Karpas-422 (cell line): Measurements from ENCODE around the gene CAB39. TPM values are rescaled to one million over a fixed set of nuclear protein-coding genes. Genes with fewer than 3 reads are reported as not detected.

Experiments used
- DNase-seq: peaks from one replicate; pipeline ENCODE4 v3.0.0-alpha.2; 2015
- H2AFZ ChIP-seq: fragments of 200-600 bp; sonication (generic); 2 replicates; pipeline ENCODE4 v1.6.1; 2014; ENCODE audit warnings: antibody characterized with exemption, low read length, mixed read lengths
- H3K27ac ChIP-seq: fragments of 200-600 bp; sonication (generic); 2 replicates; pipeline ENCODE4 v1.5.1; 2014; ENCODE audit warnings: mild to moderate bottlenecking, low read length, moderate library complexity
- H3K27me3 ChIP-seq: fragments of 200-600 bp; sonication (generic); 2 replicates; pipeline ENCODE4 v1.6.1; 2014; ENCODE audit warnings: low read length, mixed read lengths
- H3K36me3 ChIP-seq: fragments of 200-600 bp; sonication (generic); 2 replicates; pipeline ENCODE4 v1.6.1; 2014; ENCODE audit warnings: low read length, mixed read lengths; ENCODE audit not compliant: insufficient read depth
- H3K4me1 ChIP-seq: fragments of 200-600 bp; sonication (generic); 2 replicates; pipeline ENCODE4 v1.6.1; 2014; ENCODE audit warnings: mild to moderate bottlenecking, low read length, mixed read lengths
- H3K4me2 ChIP-seq: fragments of 200-600 bp; sonication (generic); 2 replicates; pipeline ENCODE4 v1.6.1; 2014; ENCODE audit warnings: low read length, low read depth, mild to moderate bottlenecking; ENCODE audit not compliant: poor library complexity, severe bottlenecking
- H3K4me3 ChIP-seq: fragments of 200-600 bp; sonication (generic); 2 replicates; pipeline ENCODE4 v1.5.1; 2014; ENCODE audit warnings: mild to moderate bottlenecking, antibody characterized with exemption, low read length, mixed read lengths
- H3K79me2 ChIP-seq: fragments of 200-600 bp; sonication (generic); 2 replicates; pipeline ENCODE4 v1.6.1; 2014; ENCODE audit warnings: mild to moderate bottlenecking, low read length, mixed read lengths
- H3K9ac ChIP-seq: fragments of 200-600 bp; sonication (generic); 2 replicates; pipeline ENCODE4 v1.6.0; 2014; ENCODE audit warnings: low read length
- H3K9me2 ChIP-seq: fragments of 200-600 bp; sonication (generic), shearing (Covaris generic); replicated peaks from 2 replicates; pipeline ENCODE4 v1.6.0; 2014; ENCODE audit warnings: mild to moderate bottlenecking, low read length, moderate library complexity; ENCODE audit not compliant: insufficient read depth
- H3K9me3 ChIP-seq: fragments of 300-700, 200-600 bp; sonication (generic); 2 replicates; pipeline ENCODE4 v1.6.1; 2014; ENCODE audit warnings: low read length, mixed read lengths
- H4K20me1 ChIP-seq: fragments of 200-600 bp; sonication (generic); 2 replicates; pipeline ENCODE4 v1.6.1; 2014; ENCODE audit warnings: mild to moderate bottlenecking, antibody characterized with exemption, low read length, low read depth; ENCODE audit not compliant: insufficient read depth
- total RNA-seq: library from RNA; depleted of rRNA; stranded (reverse); fragments of >200 nt; shearing (Covaris generic); gene quantifications from 2 replicates; pipeline ENCODE4 v1.2.3, GENCODE V29; 2014; ENCODE audit warnings: low replicate concordance

The CAB39 gene
- total RNA-seq, 1 experiment from 2014 or later: 89.3 TPM

DNA sequence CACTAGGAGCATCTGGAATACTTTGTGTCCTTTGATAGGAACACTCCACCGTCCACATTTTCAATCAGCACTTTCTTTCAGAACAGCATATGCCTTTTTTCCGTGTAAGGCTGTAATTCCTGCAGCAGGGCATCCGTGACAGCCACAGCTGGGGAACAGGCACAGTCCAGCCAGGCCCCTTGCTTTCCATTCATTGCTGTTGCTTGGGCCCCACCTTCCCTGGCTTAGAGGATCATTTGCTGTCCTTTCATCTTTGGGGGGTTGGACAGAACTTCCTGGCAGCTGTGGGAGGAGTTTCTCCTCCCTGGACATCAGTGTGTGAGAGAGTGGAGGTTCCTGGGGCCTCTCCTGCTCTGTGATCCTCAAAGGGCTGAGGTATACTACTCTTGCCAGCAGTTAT, 102.4 kb downstream of the CAB39 start:
- Histone ChIP-seq H3K36me3 (peaks cover 16% of the 10 kb centered on the region; the same call in 1 of the 2 replicates), H3K4me3 (no peak overlapping the region), H3K9me3 (no peaks in the 10 kb centered on the region), H3K27ac (no peak overlapping the region), H4K20me1 (no peaks in the 10 kb centered on the region), H3K9ac (no peak overlapping the region), H3K4me2 (no peak overlapping the region), H3K9me2 (no peaks in the 10 kb centered on the region), H3K27me3 (no peaks in the 10 kb centered on the region), H2AFZ (no peak overlapping the region), H3K79me2 (no peaks in the 10 kb centered on the region), H3K4me1 (no peaks in the 10 kb centered on the region)
- DNase-seq: no peak

DNA sequence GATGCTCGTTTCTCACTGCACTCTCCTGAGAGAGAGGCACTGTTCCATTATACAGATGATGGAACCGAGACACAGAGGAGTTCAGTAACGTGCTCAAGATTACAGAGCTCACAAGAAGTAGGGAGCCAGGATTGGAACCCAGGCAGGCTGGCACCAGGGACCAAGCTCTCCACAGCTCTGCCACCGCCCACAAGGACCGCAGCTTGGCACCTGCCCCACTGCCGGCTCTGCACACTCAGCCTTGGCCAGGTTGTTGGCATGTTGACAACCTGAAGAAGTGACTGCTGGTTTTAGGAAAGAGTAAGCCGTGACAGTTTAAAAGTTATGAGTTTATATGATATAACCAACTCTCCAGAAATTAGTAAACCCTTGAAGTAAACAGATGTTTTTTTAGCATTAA, 104.1 kb downstream of the CAB39 start:
- no peak overlapping the region for H3K27ac ChIP-seq
- no peak overlapping the region for H3K4me2 ChIP-seq
- no peak for DNase-seq
- no peak overlapping the region for H3K4me3 ChIP-seq
- no peaks in the 10 kb centered on the region for H3K4me1 ChIP-seq
- H4K20me1 ChIP-seq: no peaks in the 10 kb centered on the region
- no peaks in the 10 kb centered on the region for H3K27me3 ChIP-seq
- no peaks in the 10 kb centered on the region for H3K9me3 ChIP-seq
- no peak overlapping the region for H2AFZ ChIP-seq
- no peaks in the 10 kb centered on the region for H3K79me2 ChIP-seq
- no peak overlapping the region for H3K9ac ChIP-seq
- no peaks in the 10 kb centered on the region for H3K9me2 ChIP-seq
- peaks cover 10% of the 10 kb centered on the region; the same call in 1 of the 2 replicates for H3K36me3 ChIP-seq

DNA sequence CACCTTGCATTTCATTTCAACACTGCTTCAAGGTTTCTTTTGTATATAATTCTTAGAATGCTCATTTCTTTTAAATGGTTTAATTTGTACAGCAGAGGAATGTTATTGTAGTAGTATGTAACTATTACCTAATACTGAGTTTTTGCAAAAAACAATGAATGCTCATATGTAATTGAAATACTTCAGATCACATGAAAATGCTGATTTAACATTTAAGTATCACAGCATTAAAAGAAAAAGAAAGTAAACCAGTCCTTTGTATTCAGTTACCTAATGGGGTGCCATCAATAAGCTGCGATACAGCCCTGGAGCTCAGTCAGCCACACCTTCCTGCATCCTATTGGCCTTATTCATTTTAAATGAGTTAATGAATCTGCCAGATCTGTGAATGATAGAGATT, 106.8 kb downstream of the CAB39 start:
- no peaks in the 10 kb centered on the region for H3K9me2 ChIP-seq
- H3K4me1 ChIP-seq: no peaks in the 10 kb centered on the region
- H3K4me2 ChIP-seq: no peak overlapping the region
- no peak overlapping the region for H3K9ac ChIP-seq
- DNase-seq: no peak
- H3K27ac ChIP-seq: no peak overlapping the region
- H2AFZ ChIP-seq: no peak overlapping the region
- H3K9me3 ChIP-seq: no peaks in the 10 kb centered on the region
- H3K4me3 ChIP-seq: no peak overlapping the region
- no peaks in the 10 kb centered on the region for H4K20me1 ChIP-seq
- no peaks in the 10 kb centered on the region for H3K27me3 ChIP-seq
- no peaks in the 10 kb centered on the region for H3K79me2 ChIP-seq
- H3K36me3 ChIP-seq: peaks cover 10% of the 10 kb centered on the region; the same call in 1 of the 2 replicates

DNA sequence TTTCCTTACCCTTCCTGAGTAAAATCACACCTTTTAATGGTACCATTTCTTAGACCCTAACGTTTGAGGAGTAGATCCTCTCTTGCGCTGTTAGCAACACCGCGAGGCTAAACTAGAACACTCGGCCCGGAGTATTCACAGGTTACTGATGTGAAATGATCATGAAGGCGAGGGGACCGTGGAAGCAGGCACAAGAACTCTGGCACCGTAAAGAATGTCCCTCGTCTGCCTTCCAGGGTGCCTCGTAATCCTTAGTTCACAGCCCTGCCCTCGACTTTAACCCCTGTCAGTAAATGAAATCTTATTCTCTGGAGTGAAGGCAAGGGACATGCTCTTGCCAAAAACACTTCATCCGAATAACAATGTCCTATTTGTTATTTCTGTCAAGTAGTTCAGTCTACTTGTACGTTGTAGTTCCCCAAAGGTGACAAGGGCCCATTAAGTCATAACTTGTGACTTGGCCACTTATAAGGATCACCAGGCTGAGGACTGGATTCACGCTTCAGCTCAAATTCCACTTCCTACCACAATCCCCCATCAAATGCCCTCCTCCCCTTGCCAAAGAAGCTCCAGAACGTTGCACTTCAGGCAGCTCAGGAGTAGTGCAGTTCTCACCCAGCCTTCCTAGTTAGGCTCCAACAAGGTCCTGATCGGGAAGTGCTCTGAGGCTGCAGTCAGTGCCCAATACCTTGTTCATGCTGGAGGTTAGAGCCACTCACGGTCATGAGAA, 108.8 kb downstream of the CAB39 start:
- H3K79me2 ChIP-seq: no peaks in the 10 kb centered on the region
- H3K9me3 ChIP-seq: no peaks in the 10 kb centered on the region
- H3K9me2 ChIP-seq: no peaks in the 10 kb centered on the region
- H4K20me1 ChIP-seq: no peaks in the 10 kb centered on the region
- H3K4me1 ChIP-seq: no peaks in the 10 kb centered on the region
- H3K4me2 ChIP-seq: no peak overlapping the region
- DNase-seq: no peak
- H3K9ac ChIP-seq: no peak overlapping the region
- H3K27ac ChIP-seq: no peak overlapping the region
- H3K4me3 ChIP-seq: no peak overlapping the region
- H3K36me3 ChIP-seq: peaks cover 5% of the 10 kb centered on the region; the same call in 1 of the 2 replicates
- H3K27me3 ChIP-seq: no peaks in the 10 kb centered on the region
- H2AFZ ChIP-seq: no peak overlapping the region

DNA sequence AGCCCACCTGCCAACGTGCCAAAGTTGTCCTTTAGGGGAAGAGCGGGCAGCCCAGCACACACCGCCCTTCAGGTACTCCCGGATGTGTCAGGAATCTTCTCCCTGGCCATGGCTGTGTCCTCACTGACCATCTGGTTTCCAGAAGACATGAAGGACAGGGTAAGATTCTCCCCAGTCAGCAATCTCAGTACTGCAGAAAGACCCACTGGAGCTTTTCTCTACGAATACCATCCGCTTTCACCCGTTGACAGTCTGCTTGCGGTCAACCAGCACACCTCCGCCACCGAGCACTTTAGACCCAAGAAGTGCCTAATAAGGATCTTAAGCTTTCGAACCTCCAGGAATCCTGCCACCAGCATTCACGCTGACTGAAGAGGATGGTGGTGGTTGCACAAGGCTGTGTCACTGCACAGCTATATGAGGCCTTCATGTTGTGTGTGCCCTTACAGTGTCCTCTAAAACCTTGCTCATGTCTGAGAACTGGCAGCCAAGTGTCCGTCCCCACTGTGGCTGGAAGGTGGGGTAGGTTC, 109.4 kb downstream of the CAB39 start:
- H3K79me2 ChIP-seq: no peaks in the 10 kb centered on the region

DNA sequence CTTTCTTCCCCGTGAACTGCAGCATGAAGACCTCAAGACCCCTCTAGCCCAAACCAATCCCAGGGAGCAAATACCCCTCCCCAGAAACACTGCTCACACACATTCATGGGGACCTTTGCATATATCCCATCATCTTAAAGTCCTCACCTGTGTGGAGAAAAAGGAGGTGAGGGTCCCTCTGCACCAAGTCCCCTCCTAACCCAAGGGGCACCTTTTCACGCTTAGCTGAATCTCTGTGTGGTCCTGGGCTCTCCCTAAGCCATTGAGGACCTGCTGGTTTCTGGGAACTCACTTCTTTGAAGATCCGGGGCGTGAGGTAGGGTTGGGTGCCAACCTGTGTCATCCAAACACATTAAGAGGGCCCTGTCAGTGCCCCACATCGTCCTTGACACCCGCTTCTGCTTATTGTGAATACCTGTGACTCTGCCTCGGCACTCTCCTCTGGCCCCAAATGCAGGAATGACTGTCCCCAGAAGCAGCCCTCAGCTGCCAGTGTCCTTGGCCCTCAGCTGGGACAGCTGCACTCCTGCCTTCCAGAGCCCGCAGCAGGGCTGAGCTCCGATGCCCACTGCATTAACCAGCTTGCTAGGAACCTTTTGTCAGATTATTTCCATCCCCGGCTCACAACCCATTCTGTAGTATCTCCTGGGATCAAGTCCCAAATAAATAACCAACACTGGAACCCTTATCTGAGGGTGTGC, 110.8 kb downstream of the CAB39 start:
- Histone ChIP-seq H4K20me1 (no peaks in the 10 kb centered on the region), H3K27me3 (no peaks in the 10 kb centered on the region), H2AFZ (no peak overlapping the region), H3K27ac (no peak overlapping the region), H3K9me3 (no peaks in the 10 kb centered on the region), H3K4me3 (no peak overlapping the region), H3K4me2 (no peak overlapping the region), H3K36me3 (no peaks in the 10 kb centered on the region), H3K9me2 (no peaks in the 10 kb centered on the region), H3K79me2 (no peaks in the 10 kb centered on the region), H3K9ac (no peak overlapping the region), H3K4me1 (no peaks in the 10 kb centered on the region)
- no peak for DNase-seq

More for the DNA sequence above, 109.4 kb downstream of the CAB39 start:
- no peak for DNase-seq
- no peak overlapping the region for H2AFZ ChIP-seq
- no peak overlapping the region for H3K9ac ChIP-seq
- no peak overlapping the region for H3K4me3 ChIP-seq
- H4K20me1 ChIP-seq: no peaks in the 10 kb centered on the region
- no peaks in the 10 kb centered on the region for H3K4me1 ChIP-seq
- H3K36me3 ChIP-seq: no peaks in the 10 kb centered on the region; the same call in 1 of the 2 replicates
- no peaks in the 10 kb centered on the region for H3K9me2 ChIP-seq
- no peaks in the 10 kb centered on the region for H3K9me3 ChIP-seq
- H3K4me2 ChIP-seq: no peak overlapping the region
- H3K27me3 ChIP-seq: no peaks in the 10 kb centered on the region
- no peak overlapping the region for H3K27ac ChIP-seq

DNA sequence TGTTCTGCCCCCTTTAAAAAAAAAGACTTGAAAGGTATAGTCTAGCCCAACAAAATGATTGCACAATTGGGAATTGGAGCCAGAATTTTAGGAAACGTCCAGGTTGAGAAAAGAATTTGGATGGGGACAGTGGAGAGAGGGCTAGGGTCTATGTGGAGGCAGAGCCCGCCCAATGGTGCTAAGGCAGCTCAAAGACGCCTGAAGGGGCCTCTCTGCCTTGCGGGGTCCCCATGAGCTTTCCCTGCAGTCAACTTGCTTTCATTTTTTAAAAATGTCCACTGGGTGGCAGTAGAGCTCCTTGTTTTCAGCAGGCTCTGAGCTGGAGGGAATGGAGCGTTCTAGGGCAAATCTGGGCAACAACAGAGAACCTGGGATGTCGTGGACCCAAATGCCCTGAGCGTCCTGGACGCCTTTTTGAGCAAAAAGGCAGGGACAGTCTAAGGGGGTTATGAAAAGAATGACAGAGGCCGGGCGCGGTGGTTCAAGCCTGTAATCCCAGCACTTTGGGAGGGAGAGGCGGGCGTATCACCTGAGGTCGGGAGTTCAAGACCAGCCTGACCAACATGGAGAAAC, 111.8 kb downstream of the CAB39 start:
- Histone ChIP-seq H3K9me2 (no peaks in the 10 kb centered on the region), H4K20me1 (no peaks in the 10 kb centered on the region), H3K4me3 (no peak overlapping the region), H3K9ac (no peak overlapping the region), H3K9me3 (no peaks in the 10 kb centered on the region), H3K36me3 (no peaks in the 10 kb centered on the region), H2AFZ (no peak overlapping the region), H3K4me1 (no peaks in the 10 kb centered on the region), H3K27me3 (no peaks in the 10 kb centered on the region), H3K79me2 (no peaks in the 10 kb centered on the region), H3K4me2 (no peak overlapping the region), H3K27ac (no peak overlapping the region)
- DNase-seq: peak; percentile 94

DNA sequence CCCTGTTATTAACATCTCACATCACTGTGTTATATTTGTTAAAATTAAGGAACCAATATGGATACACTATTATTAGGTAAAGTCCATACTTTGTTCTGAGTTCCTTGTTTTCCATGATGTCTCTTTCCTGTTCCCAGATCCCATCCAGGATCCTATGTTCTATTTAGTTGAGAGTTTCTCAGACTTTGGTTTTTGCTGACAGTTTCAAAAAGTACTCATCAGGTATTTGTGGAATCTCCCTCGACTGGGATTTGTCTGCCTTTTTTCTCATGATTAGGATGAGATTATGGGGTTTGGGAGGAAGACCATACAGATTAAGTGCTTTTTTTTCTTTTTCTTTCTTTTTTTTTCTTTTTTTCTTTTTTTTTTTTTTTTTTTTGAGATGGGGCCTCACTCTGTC, 112.7 kb downstream of the CAB39 start:
- no peak overlapping the region for H3K9ac ChIP-seq
- no peaks in the 10 kb centered on the region for H3K79me2 ChIP-seq
- no peaks in the 10 kb centered on the region for H4K20me1 ChIP-seq
- H3K27me3 ChIP-seq: no peaks in the 10 kb centered on the region
- no peaks in the 10 kb centered on the region for H3K9me3 ChIP-seq
- no peak overlapping the region for H3K27ac ChIP-seq
- no peaks in the 10 kb centered on the region for H3K9me2 ChIP-seq
- no peak for DNase-seq
- H2AFZ ChIP-seq: no peak overlapping the region
- no peak overlapping the region for H3K4me2 ChIP-seq
- H3K4me3 ChIP-seq: no peak overlapping the region
- H3K4me1 ChIP-seq: no peaks in the 10 kb centered on the region
- no peaks in the 10 kb centered on the region for H3K36me3 ChIP-seq
